Measurements from ENCODE around the gene PPP1R1C.

GRCh38 chr2:182048621-182049020, 63.0 kb downstream of the PPP1R1C start:
- TF ChIP-seq CTCF (IDR thresholded peaks at IDR 0.05) (no peak), POLR2A (IDR thresholded peaks at IDR 0.05) (no peak), POLR2AphosphoS5 (IDR thresholded peaks at IDR 0.05; ENCODE audit: insufficient read depth in 1 of 2, low read depth in 1 of 2) (no peak)

All from vagina (tissue), 2 donors.